Prostate gland (tissue), 2 donors: ENCODE results near the gene LPP.

Experiments
- CTCF ChIP-seq, 4 experiments: fragments of 200-600 bp in 2 of 4; fragments of 450-650 bp in 2 of 4; sonication (generic) in 2 of 4; IDR thresholded peaks; 1 replicate in 3 of 4; 2 replicates in 1 of 4; pipeline ENCODE4 v1.5.1; 2016 to 2019; ENCODE audit warnings: antibody characterized with exemption in 4 of 4, mild to moderate bottlenecking in 2 of 4, moderate library complexity in 2 of 4
- POLR2A ChIP-seq: fragments of 450-650 bp; IDR thresholded peaks from one replicate; pipeline ENCODE4 v1.6.1; 2016; ENCODE audit warnings: antibody characterized with exemption, mild to moderate bottlenecking
- POLR2AphosphoS5 ChIP-seq: sonication (generic); formaldehyde crosslinking; IDR thresholded peaks from one replicate; pipeline ENCODE4 v1.6.1; 2017; ENCODE audit warnings: antibody characterized with exemption

DNA sequence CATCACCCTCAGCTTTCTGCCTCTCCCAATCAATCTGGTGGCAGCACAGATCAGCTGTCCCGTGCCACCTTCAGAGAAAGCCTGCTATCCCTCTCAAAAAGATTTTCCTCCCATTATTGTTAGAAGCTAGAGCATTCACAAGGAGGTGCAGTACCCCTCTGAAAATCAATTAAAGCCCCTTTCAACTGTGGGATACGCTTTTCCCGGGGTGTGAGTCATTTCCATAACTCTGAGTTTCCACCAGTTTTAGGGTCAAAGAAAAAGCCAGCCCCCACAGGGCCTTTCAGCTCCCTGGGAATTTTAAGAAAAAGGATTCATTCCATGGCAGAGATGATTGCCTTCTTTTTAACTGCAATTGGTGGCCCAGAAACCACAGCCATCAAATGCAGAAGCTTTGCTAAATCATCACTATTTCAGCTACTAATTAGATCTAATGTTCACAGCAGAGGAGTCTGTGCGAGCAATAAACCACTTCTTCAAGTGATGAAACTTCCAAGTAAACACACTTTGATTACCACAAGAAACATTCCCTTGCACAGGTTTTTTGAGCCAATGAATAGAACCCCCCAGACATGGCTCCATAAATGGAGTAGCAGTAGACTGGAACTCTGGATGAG, 747.8 kb downstream of the LPP start:
- TF ChIP-seq POLR2A (no peak), CTCF (IDR thresholded peaks at IDR 0.05) (no peak), POLR2AphosphoS5 (no peak)
